CD4-positive, alpha-beta T cell treated with Interleukin-15 for 4 hours (primary cell): ENCODE measurements around the gene PTPRN2.

Experiments
- DNase-seq: peaks from one replicate; pipeline ENCODE4 v3.0.0-alpha.2; 2020; ENCODE audit warnings: low spot score

PTPRN2 gene

GRCh38 chr7:158602905-158603772, 15.5 kb upstream of the PTPRN2 start:
- no peak for DNase-seq

- DNase-seq, result no peak
These were observed 14.4 kb upstream of the PTPRN2 start for GRCh38 chr7:158602041-158602440.

DNA sequence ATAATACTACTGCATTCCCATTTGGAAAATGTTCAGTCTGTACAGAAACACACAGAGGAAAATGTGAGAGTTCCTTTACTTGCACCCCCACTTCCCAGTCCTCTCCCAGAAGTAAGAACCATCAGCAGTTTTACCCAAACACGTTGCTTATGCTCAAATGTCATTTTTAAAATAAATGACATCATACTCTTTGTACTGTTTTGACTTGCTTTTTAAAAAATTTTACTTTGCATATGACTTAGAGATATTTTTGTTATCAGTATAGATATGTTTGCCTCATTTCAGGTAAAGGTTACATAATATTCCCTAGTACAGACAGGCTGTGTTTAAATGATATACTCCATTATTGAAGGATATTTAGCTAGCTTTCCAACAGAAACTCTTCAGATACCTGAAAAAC, 13.5 kb upstream of the PTPRN2 start:
- no peak for DNase-seq

DNA sequence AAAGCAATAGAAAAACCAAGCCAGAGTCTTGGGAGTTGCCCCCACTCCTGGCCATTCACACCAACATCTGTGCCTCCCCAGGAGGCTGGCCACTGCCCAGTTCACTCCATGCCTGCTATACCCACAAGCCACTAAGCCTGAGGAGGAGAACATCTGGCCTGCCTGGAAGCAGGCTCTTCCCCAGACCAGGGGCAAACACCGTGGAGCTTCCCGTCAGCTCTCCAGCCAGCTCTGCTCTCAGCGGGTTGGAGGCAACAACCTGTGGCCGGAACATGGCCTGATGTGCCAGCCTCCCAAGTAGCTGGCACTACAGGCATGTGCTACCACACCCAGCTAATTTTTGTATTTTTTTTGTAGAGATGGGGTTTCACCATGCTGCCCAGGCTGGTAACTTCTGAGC, 9.1 kb upstream of the PTPRN2 start:
- DNase-seq, result no peak

DNA sequence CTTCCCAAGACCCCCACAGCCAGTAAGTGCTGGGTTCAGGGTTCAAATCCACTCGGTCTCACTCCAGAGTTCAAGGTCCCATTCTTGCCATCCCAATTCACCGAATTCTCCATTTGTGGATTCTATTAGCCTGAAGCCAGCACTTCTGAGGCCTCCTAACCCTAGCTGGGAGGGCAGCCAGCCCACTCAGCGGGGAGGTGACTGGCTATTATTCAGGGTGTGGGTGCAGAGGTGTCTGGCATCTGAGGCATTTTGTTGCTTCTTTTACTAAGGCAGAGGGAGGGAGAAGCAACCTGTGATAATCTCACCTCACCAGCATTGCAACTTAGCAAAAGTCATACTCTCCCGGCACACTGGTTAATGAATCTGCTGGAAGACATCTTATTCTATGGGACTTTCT, 8.7 kb upstream of the PTPRN2 start:
- DNase-seq, result no peak

- no peak for DNase-seq
These were observed 7.4 kb upstream of the PTPRN2 start for GRCh38 chr7:158595068-158595467.

DNA sequence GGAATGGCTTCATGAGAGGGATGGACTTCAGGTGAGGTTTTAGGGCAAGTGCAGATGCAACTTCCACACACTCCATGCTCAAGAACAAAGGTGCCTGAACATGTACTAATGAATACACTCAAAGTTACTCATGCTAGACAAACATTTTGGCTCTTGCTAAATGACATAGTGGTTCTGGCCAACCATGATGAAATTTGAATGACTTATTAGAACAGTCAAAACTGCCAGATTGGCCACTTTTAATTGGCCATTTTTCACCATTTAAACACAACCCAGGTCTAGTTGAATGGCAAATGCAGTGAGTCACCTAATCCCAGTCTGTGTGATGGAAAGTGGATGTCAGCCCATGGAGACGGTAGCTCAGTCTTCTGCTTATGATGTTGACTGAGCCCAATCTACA, 4.9 kb upstream of the PTPRN2 start:
- no peak for DNase-seq

DNA sequence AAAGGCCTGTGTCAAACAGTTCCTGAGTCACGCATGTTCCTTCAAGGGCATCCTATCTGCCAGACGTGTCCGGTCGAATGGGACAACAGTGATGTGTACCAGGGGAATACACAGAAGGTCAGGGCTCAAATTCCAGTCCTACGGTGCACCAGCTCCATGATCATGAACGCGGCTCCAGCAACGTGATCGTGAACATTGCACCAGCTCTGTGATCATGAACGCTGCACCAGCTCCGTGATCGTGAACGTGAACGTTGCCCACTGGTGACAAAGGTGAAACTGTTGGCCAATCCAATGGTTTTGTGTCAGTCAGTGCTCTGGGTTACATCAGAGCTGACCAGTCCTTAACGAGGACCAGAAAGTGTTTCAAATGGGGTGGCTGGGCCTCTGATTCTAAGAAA, 4.3 kb upstream of the PTPRN2 start:
- DNase-seq, result no peak

DNA sequence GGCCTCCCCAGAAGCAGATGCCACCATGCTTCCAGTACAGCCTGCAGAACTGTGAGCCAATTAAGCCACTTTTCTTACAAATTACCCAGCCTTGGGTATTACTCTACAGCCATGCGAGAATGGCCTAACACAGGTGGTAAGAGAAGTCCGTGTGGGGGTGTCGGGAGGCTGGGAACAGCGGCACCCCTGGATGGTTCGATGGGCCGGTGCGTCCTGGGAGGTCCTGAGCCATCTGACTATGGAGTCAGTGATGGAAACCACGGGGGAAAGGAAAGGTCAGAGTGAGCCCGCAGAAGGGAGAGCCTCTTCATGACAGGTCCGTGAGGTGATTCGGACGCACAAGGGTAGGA, 2.5 kb upstream of the PTPRN2 start:
- DNase-seq, result no peak

DNA sequence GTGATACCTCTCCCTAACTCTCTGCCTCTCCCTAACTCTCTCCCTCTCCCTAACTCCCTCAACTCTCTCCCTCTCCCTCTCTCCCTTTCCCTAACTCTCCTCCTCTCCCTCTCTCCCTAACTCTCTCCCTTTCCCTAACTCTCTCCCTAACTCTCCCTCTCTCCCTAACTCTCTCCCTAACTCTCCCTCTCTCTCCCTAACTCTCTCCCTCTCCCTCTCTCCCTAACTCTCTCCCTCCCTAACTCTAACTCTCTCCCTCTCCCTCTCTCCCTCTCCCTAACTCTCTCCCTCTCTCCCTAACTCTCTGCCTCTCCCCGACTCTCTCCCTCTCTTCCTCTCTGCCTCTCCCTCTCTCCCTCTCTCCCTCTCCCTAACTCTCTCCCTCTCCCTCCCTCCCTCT, 2.0 kb upstream of the PTPRN2 start:
- DNase-seq, result no peak

DNA sequence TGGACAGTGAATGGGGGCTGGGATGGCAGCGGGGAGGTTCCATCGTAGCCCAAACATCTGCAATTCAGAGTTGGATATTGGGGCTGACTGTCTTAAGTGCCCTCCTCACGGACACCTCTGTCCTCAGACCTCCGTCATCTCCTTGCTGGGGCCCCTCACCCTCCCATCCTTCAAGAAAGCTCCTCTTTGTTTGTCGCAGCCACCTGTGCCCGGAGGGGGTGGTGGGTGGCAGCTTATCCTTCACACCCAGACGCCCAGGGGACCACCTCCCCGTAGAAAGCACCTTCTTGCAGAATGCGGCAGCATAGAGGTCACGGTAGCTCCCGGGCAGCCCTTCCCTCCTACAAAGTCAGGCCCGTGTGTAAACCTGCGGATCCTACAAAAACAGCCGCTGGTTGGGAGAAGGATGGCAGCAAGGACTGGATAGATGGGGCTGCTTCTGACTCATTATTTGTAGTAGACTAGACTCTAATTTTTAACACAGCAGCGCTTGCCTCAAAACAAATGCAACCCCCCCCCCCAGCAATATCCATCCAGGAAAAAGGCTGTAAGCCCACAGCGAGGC, 1.3 kb upstream of the PTPRN2 start:
- DNase-seq, result no peak

DNA sequence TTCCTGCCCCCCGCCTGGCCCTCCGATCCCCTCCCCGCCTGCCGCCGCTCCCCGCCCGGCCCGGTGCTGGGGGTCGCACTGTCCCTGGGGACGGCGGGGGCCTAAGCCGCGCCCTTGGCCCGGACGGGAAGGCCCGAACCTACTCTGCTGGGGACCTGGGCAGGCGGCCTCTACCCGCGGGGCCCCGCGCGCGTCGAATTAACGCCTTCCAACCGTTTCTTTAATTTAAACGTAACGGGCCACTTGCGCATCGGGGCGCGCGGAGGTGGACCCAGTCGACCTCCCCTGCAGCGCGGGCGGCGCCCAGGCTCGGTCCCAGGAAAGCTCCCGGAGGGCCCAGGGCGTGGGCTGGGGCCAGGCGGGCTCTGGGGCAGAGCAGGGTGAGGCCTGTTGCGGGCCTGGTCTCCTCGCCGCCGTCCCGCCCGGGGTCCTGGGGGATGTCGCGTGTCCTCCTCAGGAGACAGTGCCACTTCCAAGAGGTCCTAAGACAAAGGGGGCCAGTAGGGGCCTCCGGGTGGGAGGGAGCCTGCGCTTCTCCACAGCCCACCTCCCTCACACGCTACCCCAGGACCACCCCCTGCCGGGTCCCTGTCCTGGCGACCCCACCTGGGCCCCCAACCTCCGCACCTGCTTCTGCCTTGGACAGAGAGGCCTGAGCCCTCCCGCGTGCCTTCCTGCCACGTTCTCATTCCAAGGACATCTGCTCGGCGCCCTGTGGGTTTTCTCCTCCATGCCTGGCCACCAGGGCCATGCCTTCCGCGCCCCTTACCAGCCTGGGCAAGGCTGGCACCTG, 658 bp upstream of the PTPRN2 start:
- DNase-seq, result no peak

DNA sequence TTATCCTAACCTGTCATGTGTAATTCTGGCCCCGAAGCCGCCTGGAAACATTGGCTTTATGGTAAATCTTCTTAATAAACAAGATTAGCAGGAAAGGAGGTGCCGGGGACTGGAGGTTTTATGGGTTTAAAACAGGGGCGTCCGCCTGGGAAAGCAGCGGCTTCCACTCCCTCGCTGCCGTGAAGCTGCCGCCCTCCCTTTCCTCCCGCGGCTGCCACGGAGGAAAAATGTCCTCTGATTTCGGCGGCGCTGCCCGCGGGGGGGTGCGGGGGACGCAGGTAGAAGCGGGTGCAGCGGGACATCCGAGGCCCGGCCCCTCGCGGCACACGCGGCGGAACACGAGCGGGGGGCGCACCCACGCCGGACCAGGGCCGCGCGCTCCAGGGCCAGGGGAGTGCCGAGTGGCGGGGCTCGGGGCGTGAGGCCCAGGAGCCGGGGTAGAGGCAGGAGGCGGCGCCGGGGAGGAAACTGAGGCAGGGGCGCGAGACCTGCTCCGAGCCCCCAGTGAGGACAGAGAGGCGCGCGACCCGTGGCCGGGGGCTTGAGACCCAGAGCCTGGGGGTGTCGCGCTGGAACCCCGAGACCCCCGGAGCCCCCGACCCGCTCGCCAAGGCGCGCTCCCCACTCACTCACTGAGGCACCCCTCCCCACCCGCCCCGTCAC, 993 bp downstream of the PTPRN2 start:
- no peak for DNase-seq

GRCh38 chr7:158585721-158586498, 1.7 kb downstream of the PTPRN2 start:
- no peak for DNase-seq

GRCh38 chr7:158584407-158584806, 3.2 kb downstream of the PTPRN2 start:
- no peak for DNase-seq

- no peak for DNase-seq
These were observed 3.8 kb downstream of the PTPRN2 start for GRCh38 chr7:158583810-158584209.

DNA sequence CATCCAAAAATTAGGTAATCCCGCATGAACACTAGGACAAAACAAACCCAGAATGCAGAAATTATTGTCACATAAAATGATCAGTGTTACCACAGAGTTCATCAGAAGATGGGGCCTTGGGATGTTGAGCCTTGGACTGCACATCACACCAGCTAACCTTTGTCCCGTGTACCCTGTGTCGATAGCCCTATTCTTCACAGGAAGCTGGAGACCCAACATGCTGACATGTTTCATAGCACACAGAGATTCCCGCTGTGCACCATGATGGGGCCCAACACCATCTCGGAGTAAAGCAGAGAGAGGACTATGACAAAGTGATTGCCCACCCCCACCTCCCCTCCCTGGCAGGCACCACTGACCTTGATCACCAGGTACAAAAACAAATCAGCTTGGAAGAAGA, 4.5 kb downstream of the PTPRN2 start:
- DNase-seq, result no peak

DNA sequence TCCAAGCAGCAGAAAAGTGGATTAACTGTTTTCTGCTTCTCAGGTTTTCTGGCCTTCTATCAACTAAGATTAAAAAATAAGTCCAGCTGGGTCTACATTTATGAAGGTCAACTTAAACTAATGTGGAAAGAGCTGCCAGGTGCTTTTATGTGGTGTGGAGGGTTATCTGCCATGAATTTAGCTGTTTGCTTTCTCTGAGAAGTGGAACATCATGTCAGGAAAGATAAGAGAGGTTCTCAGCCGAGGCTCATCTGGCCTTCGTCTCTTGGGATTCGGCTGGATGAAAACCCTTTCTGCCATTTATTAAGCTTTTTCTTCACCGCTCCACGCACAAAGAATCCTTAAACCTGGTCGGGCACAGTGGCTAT, 5.5 kb downstream of the PTPRN2 start:
- no peak for DNase-seq

DNA sequence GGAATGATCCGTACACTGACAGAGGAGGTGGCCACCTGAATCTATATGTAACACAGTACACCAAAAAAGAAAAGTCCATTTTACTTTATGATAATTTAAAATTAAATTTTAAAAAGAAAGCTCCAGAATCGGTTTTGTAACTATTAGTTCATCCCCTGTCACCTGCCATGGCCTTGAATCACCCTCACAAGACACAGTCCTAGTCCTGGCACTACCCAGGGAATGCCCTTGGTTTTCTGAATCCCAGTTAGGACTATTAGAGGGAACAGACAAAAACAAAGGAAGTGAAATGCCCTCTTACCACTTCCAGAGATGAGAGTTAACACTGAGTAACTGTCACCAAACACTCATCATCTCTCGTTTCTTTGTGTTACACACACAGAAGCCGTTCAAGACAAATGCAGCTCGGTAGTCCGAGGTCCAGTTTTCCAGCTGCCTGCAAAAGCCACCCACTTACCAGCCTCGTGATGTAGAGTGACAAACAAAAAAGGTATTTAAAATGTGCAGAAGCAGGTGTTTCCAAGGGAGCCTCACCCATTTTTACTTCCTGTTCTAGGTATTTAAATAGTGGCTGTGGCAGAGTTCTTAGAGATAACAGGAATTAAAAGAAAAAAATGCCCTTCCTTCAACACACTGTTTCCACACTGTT, 6.1 kb downstream of the PTPRN2 start:
- no peak for DNase-seq

- DNase-seq, result no peak
These were observed 7.7 kb downstream of the PTPRN2 start for GRCh38 chr7:158579662-158580646.
